Body of pancreas (tissue), 4 donors: ENCODE data around the gene KDM4B. TPM values are rescaled to one million over a fixed set of nuclear protein-coding genes. Genes with fewer than 3 reads are reported as not detected.

Source experiments
- ATAC-seq: fragments of 150-250 bp; one replicate; pipeline ENCODE4 v1.9.1; 2016
- DNase-seq, 4 donors: peaks; one replicate each; pipeline ENCODE4 v3.0.0-alpha.2; 2019
- H3K27ac ChIP-seq, 4 donors: fragments of 200-600 bp; sonication (generic); 1 replicate in 3 of 4; 2 replicates in 1 of 4; pipeline versions ENCODE4 v1.5.1 to v1.6.1; 2016 to 2019; ENCODE audit warnings: mild to moderate bottlenecking in 1 of 4, mixed read lengths in 1 of 4, moderate library complexity in 1 of 4
- H3K27me3 ChIP-seq, 2 donors: fragments of 200-600 bp; sonication (generic); one replicate each; pipeline ENCODE4 v1.6.0; 2016; ENCODE audit warnings: mild to moderate bottlenecking in 1 of 2
- H3K36me3 ChIP-seq, 2 donors: fragments of 200-600 bp; sonication (generic); replicated peaks in 1 of 2; 2 replicates each; pipeline ENCODE4 v1.5.1; 2016; ENCODE audit warnings: low read depth in 2 of 2; ENCODE audit not compliant: insufficient read depth in 1 of 2
- H3K4me1 ChIP-seq: fragments of 200-600 bp; sonication (generic); one replicate; pipeline ENCODE4 v1.6.0; 2016
- H3K4me3 ChIP-seq, 2 donors: fragments of 200-600 bp; sonication (generic); 1 replicate in 1 of 2; 2 replicates in 1 of 2; pipeline ENCODE4 v1.5.1; 2016 to 2019
- H3K9me3 ChIP-seq, 3 donors: fragments of 200-600 bp; sonication (generic); 1 replicate in 2 of 3; 2 replicates in 1 of 3; pipeline ENCODE4 v1.5.1; 2016
- POLR2A ChIP-seq, 3 donors: fragments of 450-650 bp; IDR thresholded peaks; one replicate each; pipeline ENCODE4 v1.6.1; 2016; ENCODE audit warnings: antibody characterized with exemption in 3 of 3, mild to moderate bottlenecking in 2 of 3
- WGBS, 2 donors: methylation state at CpG; one replicate each; pipeline ENCODE4 v1.1.5; 2017; 5-methylcytosine and 5-hydroxymethylcytosine counted together
- intact Hi-C: fragments of 100-400 bp; cut with DNase I; formaldehyde crosslinking; loops from one replicate; pipeline ENCODE4 v1.15.1; 2023
- total RNA-seq, 2 donors: library from RNA; depleted of rRNA; stranded (reverse); fragments of >200 nt; gene quantifications; one replicate each; pipeline ENCODE4 v1.1.0, GENCODE V29; 2016
- TF ChIP-seq, protein P1 (sequence below), 7 experiments: fragments of 450-650 bp in 4 of 7; fragments of 200-600 bp in 3 of 7; sonication (generic) in 3 of 7; IDR thresholded peaks; one replicate each; pipeline ENCODE4 v1.5.1; 2016 to 2019; ENCODE audit warnings: antibody characterized with exemption in 7 of 7

Gene KDM4B
- total RNA-seq, 2 donors from 2014 or later: 18.9 to 35.3 TPM

DNA sequence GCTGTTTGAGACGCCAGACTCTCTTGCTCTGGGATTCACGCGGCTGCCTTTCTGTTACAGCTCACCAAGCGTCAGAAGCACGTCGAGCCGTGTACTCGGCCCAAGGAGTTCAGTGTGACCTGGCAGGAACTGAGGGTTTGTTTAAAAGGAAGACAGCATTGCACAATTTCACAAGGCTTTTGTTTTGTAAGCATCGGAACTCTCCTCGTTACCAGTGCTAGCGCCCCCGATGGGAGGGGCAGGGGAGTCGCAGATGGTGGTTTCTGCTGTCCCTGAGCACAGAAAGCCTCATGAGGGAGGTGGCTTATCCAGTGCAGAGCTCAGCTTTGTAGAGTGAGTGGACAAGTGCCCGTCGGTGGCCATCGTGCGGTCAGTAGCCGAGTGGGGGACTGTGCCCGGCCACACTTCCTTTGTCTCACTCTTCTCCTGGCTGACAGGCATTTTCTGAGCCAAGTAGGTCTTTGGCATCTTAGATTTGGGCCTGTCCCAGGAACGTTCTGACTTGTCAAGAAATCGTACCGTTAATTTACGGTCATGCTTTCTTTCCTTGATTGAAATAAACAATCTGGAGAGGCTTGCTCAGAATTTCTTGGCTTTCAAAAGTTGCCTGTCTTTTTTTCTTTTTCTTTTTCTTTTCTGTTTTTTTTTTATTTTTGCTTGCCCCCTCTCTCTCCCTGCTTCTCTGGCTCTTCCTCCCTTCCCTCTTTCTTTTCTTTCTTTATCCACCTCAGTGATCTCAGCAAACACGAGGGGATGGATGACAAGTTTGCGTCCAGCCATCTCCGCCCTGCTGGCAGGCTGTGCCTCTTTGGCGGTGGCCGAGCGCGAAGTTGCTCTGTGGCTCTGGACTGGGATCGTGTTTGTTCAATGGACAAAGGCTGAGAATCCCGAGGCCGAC, 7.7 kb downstream of the KDM4B start:
- Histone ChIP-seq H3K27ac (peak overlapping the region in 2 of 4 donors; percentile 56 to 70), H3K4me3 (no peak overlapping the region), H3K4me1 (peaks cover 78% of the 10 kb centered on the region), H3K9me3 (no peaks in the 10 kb centered on the region), H3K27me3 (no peaks in the 10 kb centered on the region), H3K36me3 (no peaks in the 10 kb centered on the region)
- peak in 3 of 4 donors; percentile 46 to 82 (median 55) for DNase-seq
- WGBS, 2 donors: 49 to 59% methylated on average over 17 to 32 of the region's 33 CpGs
- peak in 1 of 3 donors; percentile 50 for TF ChIP-seq POLR2A (IDR thresholded peaks at IDR 0.05)
- TF ChIP-seq, protein P1, sequence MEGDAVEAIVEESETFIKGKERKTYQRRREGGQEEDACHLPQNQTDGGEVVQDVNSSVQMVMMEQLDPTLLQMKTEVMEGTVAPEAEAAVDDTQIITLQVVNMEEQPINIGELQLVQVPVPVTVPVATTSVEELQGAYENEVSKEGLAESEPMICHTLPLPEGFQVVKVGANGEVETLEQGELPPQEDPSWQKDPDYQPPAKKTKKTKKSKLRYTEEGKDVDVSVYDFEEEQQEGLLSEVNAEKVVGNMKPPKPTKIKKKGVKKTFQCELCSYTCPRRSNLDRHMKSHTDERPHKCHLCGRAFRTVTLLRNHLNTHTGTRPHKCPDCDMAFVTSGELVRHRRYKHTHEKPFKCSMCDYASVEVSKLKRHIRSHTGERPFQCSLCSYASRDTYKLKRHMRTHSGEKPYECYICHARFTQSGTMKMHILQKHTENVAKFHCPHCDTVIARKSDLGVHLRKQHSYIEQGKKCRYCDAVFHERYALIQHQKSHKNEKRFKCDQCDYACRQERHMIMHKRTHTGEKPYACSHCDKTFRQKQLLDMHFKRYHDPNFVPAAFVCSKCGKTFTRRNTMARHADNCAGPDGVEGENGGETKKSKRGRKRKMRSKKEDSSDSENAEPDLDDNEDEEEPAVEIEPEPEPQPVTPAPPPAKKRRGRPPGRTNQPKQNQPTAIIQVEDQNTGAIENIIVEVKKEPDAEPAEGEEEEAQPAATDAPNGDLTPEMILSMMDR (IDR thresholded peaks at IDR 0.05): no peak
- intact Hi-C loops: no loop called here
- peak; percentile 27 for ATAC-seq

DNA sequence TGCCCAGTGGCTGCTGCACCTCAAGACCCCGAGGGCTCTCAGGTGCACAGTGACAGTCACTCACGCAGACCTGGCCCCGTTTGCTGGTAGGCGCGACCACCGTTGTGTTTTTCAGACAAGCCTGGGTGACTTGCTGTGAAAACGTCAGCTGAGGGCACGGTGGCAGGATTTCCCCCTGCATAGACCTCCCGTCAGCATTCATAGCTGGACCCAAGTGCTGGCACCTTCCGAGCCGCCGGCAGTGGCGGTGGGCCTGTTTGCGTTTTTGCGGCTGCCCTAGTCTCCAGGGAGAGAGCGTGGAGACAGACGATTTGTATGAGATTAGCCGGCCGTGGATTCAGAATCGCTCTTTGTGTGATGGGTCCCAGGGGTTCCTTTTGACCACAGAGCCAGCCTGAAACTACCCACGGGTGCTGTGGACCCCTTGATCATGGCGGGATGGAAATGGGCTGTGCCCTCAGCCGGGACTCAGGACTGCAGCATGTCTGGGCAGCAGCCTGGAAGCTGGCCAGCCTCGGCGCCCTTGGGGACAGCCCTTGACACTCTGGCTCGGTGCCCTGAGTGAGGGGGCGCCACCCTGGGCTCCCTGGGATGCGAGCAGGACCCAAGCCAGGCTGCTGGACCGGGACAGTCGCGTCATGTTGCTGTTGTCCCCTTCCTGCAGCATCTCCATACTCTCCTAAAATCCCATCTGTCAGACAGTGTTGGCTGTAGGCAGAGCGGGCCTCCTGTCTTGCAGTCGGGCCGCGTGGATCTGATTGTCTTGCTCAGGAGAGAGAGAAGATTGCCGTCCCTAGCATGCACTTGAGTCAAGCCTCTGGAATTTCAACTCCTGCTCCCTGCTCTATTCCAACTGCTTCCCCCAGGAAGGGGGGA, 8.6 kb downstream of the KDM4B start:
- peak overlapping the region in 2 of 4 donors; percentile 56 to 70 for H3K27ac ChIP-seq
- peak in 2 of 4 donors; percentile 38 to 47 for DNase-seq
- TF ChIP-seq POLR2A (IDR thresholded peaks at IDR 0.05): no peak
- TF ChIP-seq, protein P1 (IDR thresholded peaks at IDR 0.05): no peak
- H3K9me3 ChIP-seq: no peaks in the 10 kb centered on the region
- H3K27me3 ChIP-seq: no peaks in the 10 kb centered on the region
- peaks cover 70% of the 10 kb centered on the region for H3K4me1 ChIP-seq
- no peak overlapping the region for H3K4me3 ChIP-seq
- 71 to 80% methylated on average over 1 to 35 of the region's 36 CpGs for WGBS, 2 donors
- intact Hi-C loops: no loop called here
- H3K36me3 ChIP-seq: no peaks in the 10 kb centered on the region
- no peak for ATAC-seq

DNA sequence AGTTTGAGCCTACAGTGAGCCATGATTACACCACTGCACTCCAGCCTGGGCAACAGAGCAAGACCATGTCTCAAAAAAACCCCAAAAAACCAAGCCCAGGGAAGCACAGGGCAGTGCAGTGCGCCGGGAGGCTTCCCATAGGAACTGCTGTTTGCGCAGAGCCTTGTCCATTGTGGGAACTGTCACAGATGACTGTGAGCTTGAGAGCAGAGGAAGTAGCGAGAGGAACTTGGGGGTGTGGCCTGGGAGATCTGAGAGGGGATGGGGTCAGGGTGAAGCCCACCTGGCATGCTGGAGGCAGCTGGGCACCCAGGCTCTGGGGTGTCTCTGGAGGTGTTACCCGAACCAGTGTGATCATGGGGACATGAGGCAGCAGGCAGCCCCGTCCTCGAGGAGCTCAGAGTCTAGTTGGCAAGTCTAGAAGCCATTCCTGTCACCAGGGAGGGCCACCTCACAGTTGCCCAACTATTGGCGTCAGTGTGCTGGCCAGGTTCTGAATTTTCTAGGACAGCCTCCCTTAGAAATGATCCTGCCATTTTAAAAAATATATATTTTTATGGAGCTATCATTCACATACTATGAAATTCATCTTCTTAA, 10.4 kb downstream of the KDM4B start:
- H3K9me3 ChIP-seq: no peaks in the 10 kb centered on the region
- intact Hi-C loops: no loop called here
- peak; percentile 52 for ATAC-seq
- no peaks in the 10 kb centered on the region for H3K36me3 ChIP-seq
- 31 to 44% methylated on average over 6 to 8 of the region's 8 CpGs for WGBS, 2 donors
- H3K27ac ChIP-seq: peak overlapping the region in 2 of 4 donors; percentile 3 to 47
- no peak overlapping the region for H3K4me3 ChIP-seq
- H3K27me3 ChIP-seq: no peaks in the 10 kb centered on the region
- H3K4me1 ChIP-seq: peaks cover 62% of the 10 kb centered on the region
- TF ChIP-seq, protein P1 (IDR thresholded peaks at IDR 0.05): no peak
- no peak for TF ChIP-seq POLR2A (IDR thresholded peaks at IDR 0.05)
- DNase-seq: peak in 3 of 4 donors; percentile 40 to 55 (median 45)

DNA sequence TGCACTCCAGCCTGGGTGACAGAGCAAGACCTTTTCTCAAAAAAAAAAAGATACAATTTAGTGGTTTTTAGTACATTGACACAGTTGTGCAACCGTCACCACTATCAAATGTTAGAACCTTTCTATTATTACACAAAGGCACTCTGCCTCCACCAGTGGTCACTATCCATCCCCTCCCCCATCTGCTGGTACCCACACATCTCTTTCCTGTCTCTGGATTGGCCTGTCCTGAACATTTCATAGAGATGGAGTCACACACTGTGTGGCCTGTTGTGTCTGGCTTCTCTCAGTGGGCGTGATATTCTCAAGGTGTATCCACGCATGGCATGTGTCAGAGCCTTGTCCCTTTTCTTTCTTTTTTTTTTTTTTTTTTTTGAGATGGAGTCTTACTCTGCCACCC, 11.2 kb downstream of the KDM4B start:
- DNase-seq: no peak
- Histone ChIP-seq H3K27me3 (no peaks in the 10 kb centered on the region), H3K9me3 (no peaks in the 10 kb centered on the region), H3K36me3 (no peaks in the 10 kb centered on the region), H3K27ac (no peak overlapping the region), H3K4me3 (no peak overlapping the region), H3K4me1 (peaks cover 59% of the 10 kb centered on the region)
- no peak for ATAC-seq
- WGBS, 2 donors: 72 to 89% methylated on average over 3 of the region's 3 CpGs
- intact Hi-C loops: no loop called here
- no peak for TF ChIP-seq POLR2A (IDR thresholded peaks at IDR 0.05)
- TF ChIP-seq, protein P1 (IDR thresholded peaks at IDR 0.05): no peak
